Measurements from ENCODE around the gene CCSER1.

The CCSER1 gene

DNA sequence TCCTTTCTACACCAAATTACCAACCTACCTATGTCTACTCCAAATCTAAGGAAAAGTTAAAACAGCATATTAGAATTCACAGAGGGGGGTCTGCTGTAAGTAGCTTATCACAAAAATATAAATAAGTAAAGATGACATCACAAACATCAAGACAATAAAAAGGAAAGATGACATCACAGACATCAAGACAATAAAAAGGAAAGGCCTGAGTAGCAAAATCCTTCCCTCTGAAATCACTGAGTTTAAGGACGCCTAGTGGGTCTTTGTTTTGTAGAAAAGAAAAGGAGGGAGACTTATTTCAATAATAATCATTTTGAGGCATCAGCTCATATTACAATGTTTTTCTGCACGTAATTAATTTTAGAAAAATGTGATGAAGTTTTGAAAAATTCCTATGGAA, 1469.5 kb downstream of the CCSER1 start:
- TF ChIP-seq, protein P1, sequence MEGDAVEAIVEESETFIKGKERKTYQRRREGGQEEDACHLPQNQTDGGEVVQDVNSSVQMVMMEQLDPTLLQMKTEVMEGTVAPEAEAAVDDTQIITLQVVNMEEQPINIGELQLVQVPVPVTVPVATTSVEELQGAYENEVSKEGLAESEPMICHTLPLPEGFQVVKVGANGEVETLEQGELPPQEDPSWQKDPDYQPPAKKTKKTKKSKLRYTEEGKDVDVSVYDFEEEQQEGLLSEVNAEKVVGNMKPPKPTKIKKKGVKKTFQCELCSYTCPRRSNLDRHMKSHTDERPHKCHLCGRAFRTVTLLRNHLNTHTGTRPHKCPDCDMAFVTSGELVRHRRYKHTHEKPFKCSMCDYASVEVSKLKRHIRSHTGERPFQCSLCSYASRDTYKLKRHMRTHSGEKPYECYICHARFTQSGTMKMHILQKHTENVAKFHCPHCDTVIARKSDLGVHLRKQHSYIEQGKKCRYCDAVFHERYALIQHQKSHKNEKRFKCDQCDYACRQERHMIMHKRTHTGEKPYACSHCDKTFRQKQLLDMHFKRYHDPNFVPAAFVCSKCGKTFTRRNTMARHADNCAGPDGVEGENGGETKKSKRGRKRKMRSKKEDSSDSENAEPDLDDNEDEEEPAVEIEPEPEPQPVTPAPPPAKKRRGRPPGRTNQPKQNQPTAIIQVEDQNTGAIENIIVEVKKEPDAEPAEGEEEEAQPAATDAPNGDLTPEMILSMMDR (IDR thresholded peaks at IDR 0.05; ENCODE audit: borderline replicate concordance, insufficient read depth, low read depth, low read length), result no peak
- H3K4me3 ChIP-seq (ENCODE audit: low read depth, low read length), result no peak overlapping the region

DNA sequence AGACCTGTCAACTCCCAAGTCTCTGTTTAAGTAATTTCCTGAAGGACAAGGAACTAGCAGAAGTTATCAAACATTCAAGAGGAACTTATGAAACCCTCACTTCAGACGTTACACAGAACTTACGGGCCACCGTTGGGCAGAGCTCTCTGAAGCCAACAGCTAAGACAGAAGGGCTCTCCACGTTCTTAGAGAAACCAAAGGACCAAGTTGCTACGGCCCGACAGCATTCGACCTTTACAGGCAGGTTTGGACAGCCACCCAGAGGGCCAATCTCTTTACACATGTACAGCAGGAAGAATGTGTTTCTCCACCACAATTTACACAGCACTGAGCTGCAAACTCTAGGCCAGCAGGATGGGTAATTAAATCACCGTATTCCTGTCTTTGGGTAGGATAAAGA, 1471.5 kb downstream of the CCSER1 start:
- TF ChIP-seq, protein P1 (IDR thresholded peaks at IDR 0.05; ENCODE audit: borderline replicate concordance, insufficient read depth, low read depth, low read length), result no peak

DNA sequence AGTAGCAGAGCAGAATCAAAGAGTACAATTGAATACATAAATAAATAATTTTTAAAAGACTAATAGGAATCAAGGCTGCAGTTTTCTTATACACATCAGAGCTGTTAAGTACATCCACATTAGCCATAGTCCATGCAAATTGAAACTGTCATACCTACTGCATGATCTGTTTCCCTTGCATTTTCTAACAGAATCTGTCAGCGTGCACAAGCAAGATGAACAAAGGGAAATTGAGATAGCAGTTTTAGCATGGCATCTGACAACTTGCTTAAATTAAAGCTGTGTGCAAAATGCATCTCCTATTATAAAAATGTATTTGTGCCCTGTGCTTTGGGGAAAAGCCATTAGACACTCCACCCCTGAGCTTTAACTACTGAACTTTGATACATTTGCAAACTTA, 1473.1 kb downstream of the CCSER1 start:
- TF ChIP-seq, protein P1 (IDR thresholded peaks at IDR 0.05; ENCODE audit: borderline replicate concordance, insufficient read depth, low read depth, low read length), result no peak
- H3K4me3 ChIP-seq (ENCODE audit: low read depth, low read length), result no peak overlapping the region

More for the DNA sequence above, 1471.5 kb downstream of the CCSER1 start:
- H3K4me3 ChIP-seq (ENCODE audit: low read depth, low read length), result no peak overlapping the region

DNA sequence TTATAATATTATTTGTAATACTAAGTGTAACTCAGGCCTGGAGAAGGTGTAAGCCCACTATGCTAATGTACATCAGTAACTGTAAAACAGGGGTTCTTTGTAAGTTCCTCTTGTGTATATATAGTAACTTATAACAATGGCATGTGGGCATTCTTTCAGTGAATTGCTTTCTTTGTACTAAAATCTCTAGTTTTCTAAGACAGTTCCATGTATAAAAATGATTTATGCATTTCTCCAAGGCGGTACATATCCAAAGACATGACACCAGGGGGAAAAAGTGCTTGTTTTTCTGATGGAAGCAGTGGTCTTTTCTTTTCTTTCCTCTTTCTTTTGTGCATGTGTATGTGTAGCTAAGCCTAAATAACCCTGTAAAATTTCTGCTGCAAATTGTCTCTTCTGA, 1474.2 kb downstream of the CCSER1 start:
- H3K4me3 ChIP-seq (ENCODE audit: low read depth, low read length), result no peak overlapping the region
- TF ChIP-seq, protein P1 (IDR thresholded peaks at IDR 0.05; ENCODE audit: borderline replicate concordance, insufficient read depth, low read depth, low read length), result no peak

DNA sequence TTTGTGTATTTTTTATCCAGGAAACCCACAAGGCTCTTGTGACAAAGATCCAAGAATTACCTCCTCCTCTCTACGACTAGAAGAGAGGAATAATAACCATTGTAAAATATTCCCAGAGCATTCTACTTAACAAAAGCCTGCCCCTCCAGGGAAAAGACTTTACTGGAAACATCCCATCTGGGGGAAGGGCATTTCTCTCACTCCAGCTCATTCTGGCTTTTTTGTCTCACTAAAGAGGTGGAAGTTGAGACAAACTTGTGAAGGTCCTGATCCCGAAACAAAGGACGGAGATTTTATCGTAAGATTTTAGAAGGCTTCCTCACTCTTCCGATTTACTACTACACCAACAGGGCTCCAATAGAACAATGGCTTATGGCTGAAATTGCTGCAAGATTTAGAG, 1484.6 kb downstream of the CCSER1 start:
- no peak overlapping the region for H3K4me3 ChIP-seq (ENCODE audit: low read depth, low read length)

DNA sequence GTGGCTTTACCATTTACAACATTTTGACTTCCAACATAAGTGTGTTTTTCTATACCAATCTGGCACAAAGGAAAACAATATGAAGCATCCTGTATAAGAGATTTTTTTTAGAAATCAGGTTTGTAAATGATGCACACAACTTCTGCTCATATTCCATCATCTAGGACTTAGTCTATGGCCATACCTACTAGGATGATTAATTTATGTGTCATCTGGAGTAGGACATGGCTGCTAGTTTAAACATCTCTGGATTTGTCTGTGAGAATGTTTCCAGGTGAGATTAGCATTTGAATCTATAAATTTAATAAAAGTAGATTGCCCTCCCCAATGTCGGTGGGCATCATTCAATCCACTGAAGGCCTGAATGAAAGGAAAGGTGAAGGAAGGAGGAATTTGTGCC, 1493.8 kb downstream of the CCSER1 start:
- TF ChIP-seq, protein P1 (IDR thresholded peaks at IDR 0.05; ENCODE audit: borderline replicate concordance, insufficient read depth, low read depth, low read length), result no peak
- H3K4me3 ChIP-seq (ENCODE audit: low read depth, low read length), result no peak overlapping the region

More for the DNA sequence above, 1484.6 kb downstream of the CCSER1 start:
- TF ChIP-seq, protein P1 (IDR thresholded peaks at IDR 0.05; ENCODE audit: borderline replicate concordance, insufficient read depth, low read depth, low read length), result no peak

DNA sequence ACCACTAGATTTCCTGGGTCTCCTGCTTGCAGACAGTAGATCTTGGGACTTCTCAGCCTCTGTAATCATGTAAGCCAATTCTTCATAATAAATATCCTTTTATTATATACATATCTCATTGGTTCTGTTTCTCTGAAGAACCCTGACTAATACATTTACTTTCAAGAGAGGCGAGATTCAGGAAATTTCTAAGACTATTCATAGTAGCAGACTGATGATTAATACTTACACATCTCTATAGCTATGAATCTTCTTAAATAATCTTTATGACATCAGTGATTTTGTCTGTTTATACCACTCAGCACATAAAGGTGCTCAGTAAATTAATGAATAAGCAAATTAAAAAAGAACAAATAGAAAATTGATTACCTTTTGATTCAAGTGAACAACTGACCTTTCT, 1494.3 kb downstream of the CCSER1 start:
- TF ChIP-seq, protein P1 (IDR thresholded peaks at IDR 0.05; ENCODE audit: borderline replicate concordance, insufficient read depth, low read depth, low read length), result no peak
- H3K4me3 ChIP-seq (ENCODE audit: low read depth, low read length), result no peak overlapping the region

All from GM12875 (cell line).